Cortex of kidney (tissue), 1 donor: ENCODE measurements around the gene ZC3H8.
"Not testable (repeated sequence)": the region's sequence is repeated elsewhere in the genome, so short reads cannot be mapped to it uniquely, and the experiment has no call there.

ENCODE experiments used
- DNase-seq: peaks from one replicate; lab custom pipeline; 2025; lab: John Stamatoyannopoulos, UW

The ZC3H8 gene

GRCh38 chr2:112254466-112255240 lies at the start of gene ZC3H8:
Gene ZC3H8 (minus strand): TSS chr2:112255042. CDS start chr2:112254981, 61 bp downstream.
- DNase-seq = peak; percentile 85

GRCh38 chr2:112304298-112304941 lies 49.6 kb upstream of the ZC3H8 start:
- DNase-seq = no peak

GRCh38 chr2:112301973-112302372 lies 47.1 kb upstream of the ZC3H8 start:
- no peak for DNase-seq

GRCh38 chr2:112301171-112301584 lies 46.3 kb upstream of the ZC3H8 start:
- no peak for DNase-seq

- no peak for DNase-seq
These were observed 41.6 kb upstream of the ZC3H8 start for GRCh38 chr2:112296407-112296806.

GRCh38 chr2:112295407-112296078 lies 40.7 kb upstream of the ZC3H8 start:
- DNase-seq = no peak

- DNase-seq = no peak
These were observed 39.0 kb upstream of the ZC3H8 start for GRCh38 chr2:112293636-112294401.

- DNase-seq = no peak
These were observed 35.8 kb upstream of the ZC3H8 start for GRCh38 chr2:112290648-112291047.

GRCh38 chr2:112290088-112290487 lies 35.2 kb upstream of the ZC3H8 start:
- no peak for DNase-seq

GRCh38 chr2:112283535-112283934 lies 28.7 kb upstream of the ZC3H8 start:
- DNase-seq = not testable (repeated sequence)

GRCh38 chr2:112282066-112282465 lies 27.2 kb upstream of the ZC3H8 start:
- DNase-seq = not testable (repeated sequence)

GRCh38 chr2:112277596-112278220 lies 22.9 kb upstream of the ZC3H8 start:
- DNase-seq = no peak

- no peak for DNase-seq
These were observed 22.1 kb upstream of the ZC3H8 start for GRCh38 chr2:112276954-112277353.

GRCh38 chr2:112275887-112276773 lies 21.3 kb upstream of the ZC3H8 start:
- DNase-seq = peak; percentile 51

GRCh38 chr2:112275311-112275886 lies 20.6 kb upstream of the ZC3H8 start, which contains the start of gene ZC3H6:
Gene ZC3H6 (plus strand): TSS chr2:112275597. CDS start chr2:112275995, 398 bp downstream.
- peak; percentile 77 for DNase-seq

- DNase-seq = no peak
These were observed 18.5 kb upstream of the ZC3H8 start for GRCh38 chr2:112273349-112273748.

GRCh38 chr2:112272669-112273068 lies 17.8 kb upstream of the ZC3H8 start:
- no peak for DNase-seq

- DNase-seq = no peak
These were observed 13.7 kb upstream of the ZC3H8 start for GRCh38 chr2:112268547-112268946.

GRCh38 chr2:112262876-112263275 lies 8.0 kb upstream of the ZC3H8 start:
- DNase-seq = no peak

- DNase-seq = no peak
These were observed 5.4 kb upstream of the ZC3H8 start for GRCh38 chr2:112260295-112260625.
